ENCODE data around the gene AMZ1.
"Not testable (repeated sequence)": the region's sequence is repeated elsewhere in the genome, so short reads cannot be mapped to it uniquely, and the experiment has no call there.

AMZ1 gene

DNA sequence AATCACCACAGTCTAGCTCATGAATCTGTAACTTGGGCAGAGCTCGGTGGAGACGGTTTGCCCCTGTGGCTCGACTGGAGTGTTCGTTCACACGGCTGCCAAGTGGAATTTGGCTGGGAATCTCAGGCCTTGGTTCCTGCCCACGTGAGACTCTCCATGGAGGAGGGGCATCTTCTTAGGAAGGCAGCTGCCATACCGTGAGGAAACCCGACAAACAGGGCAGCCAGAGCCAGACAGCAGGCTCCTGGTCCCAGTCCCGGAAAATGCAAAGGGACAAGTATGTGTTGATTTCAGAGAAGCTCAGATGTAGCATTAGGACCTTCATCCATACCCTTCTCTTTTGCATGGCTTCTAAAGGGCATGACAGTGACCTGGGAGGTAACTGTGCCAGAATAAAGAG, 26.6 kb downstream of the AMZ1 start:
- no peak for DNase-seq

DNA sequence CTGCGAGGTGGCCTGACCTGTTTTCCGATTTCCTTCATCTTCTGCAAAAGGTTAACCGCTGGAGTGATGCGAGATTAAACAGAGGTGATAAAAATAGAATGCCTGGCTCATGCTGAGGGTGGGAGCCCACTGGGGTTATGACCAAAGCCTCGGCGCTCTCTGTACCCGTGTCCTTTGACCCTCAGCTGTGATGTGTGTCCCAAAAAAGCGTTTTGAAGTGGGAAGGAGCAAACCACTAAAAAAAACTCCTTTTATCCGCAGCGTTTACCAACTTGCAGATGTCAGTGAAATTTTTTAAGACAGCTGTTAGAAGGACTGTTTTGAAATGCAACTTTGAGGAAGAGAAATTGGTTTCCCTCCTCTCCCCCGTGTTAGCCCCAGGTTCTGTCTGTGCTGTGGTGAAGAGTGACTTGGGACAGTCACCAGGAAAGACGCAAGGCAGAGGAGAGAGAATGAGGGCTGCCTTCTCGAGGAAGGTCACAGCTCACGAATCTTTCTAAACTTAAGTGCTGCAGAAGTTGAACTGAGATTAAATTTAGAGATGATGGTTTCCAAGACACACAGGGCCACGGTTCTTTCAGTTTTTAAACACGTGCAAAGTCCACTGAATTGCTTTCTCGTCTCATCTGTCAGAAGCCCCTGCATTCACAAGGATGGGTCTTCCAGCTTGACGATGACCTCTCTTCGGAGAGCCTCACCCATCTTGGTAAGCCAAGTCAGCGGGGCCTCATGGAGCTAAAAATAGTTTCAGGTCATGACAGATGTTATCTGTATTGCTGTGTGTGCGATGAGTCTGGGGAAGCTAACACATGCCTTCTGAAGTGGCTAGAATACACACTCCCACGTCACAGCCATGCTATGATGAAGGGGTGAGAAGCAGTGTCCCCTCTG, 27.6 kb downstream of the AMZ1 start:
- no peak for DNase-seq

DNA sequence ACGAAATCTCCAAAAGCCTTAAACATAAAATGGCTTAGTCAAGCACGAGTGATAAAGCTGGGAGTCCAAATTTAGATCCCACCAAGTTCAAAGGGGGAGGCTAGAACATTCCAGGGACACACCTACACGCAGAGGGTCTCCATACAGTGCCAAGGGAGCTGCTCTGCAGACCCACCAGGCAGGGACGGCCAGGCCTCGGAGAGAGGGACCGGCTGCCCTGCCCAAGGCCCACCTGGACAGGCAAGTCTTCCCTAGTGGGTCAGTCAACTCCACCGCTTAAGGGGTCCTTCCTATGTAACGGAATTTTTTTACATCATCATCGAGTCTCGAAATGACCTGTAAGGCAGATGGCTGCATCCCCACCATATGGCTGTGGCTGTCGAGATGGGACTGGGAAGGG, 28.5 kb downstream of the AMZ1 start:
- DNase-seq: no peak

DNA sequence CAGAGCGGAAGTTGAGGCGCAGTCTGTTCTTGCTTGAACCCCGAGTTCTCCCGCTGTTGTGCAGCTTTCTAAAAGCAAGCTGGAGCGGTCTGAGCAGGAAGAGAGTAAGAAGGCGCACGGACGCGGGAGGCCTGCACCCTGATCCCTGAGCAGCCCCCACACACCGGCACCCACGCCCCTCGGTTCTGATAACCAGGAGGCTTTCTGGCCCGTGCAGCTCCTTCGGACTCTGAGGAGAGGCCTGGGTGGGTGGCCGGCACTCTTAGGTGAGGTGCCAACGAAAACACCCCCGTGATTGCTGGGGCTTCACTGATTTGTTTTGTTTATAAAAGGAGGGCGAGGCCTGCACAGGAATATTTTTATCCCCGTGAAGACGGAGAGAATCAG, 28.9 kb downstream of the AMZ1 start:
- no peak for DNase-seq

GRCh38 chr7:2717293-2718261, 29.6 kb downstream of the AMZ1 start:
- no peak for DNase-seq

DNA sequence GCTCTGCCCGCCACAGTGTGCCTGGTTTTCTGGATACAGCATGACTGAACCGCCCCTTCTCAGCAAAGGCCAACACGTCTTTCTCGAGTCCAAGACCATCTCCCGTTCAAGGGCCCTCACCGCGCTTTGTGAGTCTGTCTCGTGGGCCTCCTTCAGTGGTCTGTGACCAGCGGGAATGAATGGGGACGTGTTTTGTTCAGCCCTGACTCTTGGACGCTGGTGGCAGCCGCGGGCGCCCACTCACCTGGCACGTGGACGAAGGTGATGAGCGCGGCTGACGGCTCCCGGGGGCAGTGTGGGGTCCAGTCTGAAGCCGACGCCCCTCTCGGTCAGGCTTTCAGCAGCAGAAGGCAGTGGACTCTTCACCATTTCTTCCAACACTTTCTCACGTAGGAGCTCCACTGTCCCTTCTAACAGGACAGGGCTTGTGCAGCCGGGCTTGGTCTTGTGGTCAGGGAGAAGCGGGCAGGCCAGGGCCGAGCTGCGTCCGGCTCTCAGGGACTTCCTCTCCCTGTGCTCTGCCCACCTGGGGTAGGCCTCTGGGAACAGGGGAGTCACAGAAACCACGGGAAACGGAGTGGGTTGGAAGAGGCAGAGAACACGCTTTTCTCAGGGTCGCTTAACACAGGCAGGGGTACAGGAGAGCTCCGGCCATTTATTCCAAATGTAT, 30.4 kb downstream of the AMZ1 start:
- no peak for DNase-seq

DNA sequence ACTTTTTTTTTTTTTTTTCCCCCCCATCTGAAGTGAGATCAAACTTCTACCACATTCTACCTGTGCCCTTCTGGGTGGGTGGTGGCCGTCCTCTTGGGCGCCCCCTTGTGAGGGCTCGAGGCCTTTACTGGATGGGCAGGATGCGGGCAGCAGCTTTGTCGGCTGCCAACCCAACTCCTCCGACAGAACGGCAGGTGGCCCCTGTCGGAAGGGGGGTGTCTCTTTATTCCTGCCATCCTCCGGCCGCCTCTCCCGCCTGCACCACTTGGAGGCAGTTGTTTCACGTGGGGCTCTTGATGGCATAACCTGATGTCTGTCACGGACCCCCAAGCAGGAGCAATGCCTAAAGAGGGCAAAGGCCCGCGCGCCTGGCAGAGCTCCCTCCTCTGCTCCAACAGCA, 31.0 kb downstream of the AMZ1 start:
- DNase-seq: no peak

DNA sequence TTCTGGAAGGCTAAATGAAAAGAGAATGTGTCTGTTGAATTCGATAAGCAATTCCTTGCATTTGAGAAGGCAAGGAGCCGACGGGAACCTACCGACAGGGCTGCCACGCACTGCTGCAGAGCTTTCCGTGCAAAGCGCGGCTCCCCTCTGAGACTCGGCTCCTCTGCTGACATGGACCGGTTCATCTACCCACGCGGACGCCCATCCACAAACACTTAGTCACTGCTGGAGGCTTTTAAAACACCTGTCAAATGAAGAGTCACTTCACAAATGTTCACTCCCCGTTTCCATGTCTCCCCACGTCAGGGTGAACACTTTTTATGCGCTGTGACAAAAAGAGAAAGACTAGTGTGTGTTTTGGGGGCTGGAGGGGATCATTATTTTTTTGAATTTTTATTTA, 32.0 kb downstream of the AMZ1 start:
- DNase-seq: no peak

DNA sequence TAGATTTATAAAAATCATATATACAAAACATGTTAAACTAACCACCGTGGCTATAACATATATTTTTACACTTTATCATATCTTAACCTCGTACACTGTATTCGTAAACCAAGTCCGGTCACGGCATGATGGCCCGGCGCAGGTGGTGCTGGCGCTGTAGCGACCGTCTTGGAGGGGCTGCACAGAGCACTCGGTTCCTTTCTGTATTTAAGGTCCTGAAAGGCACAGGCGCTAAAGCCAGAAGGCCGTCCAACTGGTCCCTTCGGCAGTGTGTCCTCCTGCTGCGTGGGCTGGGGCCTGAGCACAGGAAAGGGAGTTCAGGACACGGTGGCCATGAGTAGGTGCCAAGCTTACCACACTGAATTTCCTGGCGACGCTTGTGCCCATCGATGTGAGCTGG, 33.8 kb downstream of the AMZ1 start:
- DNase-seq: no peak

DNA sequence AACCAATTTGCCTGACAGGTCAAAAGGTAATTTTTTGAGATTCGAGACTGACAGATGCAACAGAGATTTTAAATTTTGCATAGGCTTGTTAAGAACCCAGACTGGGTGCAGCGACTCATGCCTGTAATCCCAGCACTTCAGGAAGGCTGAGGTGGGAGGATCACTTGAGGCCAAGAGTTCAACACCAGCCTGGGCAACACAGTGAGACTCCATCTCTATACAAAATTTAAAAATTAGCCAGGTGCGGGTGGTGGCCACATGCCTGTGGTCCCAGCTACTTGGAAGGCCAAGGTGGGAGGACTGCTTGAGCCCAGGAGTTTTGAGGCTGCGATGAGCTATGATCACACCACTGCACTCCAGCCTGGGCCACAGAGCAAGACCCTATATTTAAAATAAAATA, 34.6 kb downstream of the AMZ1 start:
- DNase-seq: no peak

DNA sequence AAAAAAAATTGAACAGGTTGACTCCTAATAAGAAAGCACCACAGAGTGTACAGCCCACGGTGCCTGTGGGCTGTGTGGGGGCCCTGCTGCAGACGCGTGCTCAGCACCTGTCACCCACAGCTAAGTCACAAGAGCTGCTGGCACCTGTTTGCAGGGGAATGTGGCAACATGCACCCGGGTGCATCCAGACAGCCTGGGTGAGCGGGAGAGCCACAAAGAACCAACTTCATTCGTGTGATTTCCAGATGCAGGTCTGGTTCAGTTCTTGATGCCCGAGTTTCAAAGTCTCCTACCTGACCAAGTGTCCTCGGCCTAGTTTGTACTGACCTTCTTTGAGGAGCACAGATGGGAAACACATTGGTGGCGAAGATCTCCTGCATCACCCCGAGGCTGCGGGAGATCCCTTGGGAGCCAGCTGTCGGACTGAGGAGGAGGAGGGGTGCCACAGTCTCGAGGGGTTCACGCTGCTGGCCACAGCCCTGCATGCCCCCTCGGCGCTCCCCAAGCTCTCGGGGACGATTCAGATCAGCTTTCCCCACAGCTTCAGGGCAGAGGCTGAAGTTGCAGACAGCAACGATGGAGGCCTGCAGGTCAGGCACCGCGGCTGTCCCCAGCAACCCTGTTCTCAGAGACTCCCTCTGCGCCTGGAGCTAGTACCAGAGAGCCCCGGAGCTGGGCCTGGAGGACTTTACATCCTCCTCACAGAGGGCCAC, 35.3 kb downstream of the AMZ1 start:
- no peak for DNase-seq

- DNase-seq: not testable (repeated sequence)
Measured at GRCh38 chr7:2724036-2724435, 36.0 kb downstream of the AMZ1 start.

- no peak for DNase-seq
Measured at GRCh38 chr7:2724453-2725177, 36.6 kb downstream of the AMZ1 start.

DNA sequence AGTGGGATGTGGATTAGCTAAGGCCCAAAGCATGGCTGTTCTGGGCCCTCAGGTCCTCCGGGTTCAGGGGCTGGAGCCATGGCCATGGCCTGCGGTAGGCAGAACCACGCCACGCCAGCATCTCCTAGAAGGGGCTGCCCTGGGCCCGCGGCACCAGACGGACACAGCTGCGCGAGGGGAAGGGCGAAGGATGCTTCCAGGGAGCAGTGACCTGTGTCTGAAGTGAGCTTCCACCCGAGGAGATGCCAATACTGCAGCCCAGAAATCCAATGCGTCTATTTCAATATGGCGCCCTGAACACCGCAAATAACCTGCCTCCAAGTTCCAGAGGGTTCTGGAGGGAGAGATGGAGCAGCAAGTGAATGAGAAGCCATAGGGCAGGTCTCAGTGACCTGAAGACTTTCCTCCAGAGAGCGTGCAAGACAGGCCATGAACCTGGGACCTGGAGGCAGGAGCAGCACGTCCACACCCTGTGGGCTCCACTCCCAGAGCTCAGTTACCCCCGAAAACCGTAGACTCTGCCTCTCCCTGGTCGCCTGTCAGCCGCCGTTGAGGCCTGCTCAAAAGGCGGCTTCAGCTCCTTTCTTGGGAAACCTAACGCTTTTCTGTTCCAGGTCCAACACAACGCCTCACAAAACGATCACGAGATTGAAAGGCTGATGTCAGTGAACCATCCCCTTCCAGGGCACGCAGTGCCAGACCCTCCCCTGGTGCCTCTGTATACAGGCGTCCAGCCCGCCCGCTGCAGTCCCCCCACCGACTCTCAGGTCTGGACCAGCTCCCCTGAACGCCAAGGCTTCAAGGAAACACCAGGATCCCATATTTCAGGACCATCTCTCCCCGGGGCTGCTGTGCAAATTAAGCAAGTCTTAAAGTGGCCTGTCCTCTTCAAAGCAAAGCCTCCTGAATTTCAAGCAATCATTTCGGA, 37.4 kb downstream of the AMZ1 start:
- DNase-seq: no peak

GRCh38 chr7:2726316-2727018, 38.5 kb downstream of the AMZ1 start:
- no peak for DNase-seq

GRCh38 chr7:2727206-2727605, 39.2 kb downstream of the AMZ1 start:
- not testable (repeated sequence) for DNase-seq

- DNase-seq: no peak
Measured at GRCh38 chr7:2728316-2729030, 40.5 kb downstream of the AMZ1 start.

GRCh38 chr7:2729031-2729892, 41.3 kb downstream of the AMZ1 start:
- DNase-seq: no peak

Data from NCI-H446 treated with DMSO at 0.1 percent for 48 hours (cell line).